Mononuclear cell (primary cell): ENCODE measurements around the gene PDE10A. TPM values are rescaled to one million over a fixed set of nuclear protein-coding genes. Genes with fewer than 3 reads are reported as not detected.

Experiments
- H3K27me3 ChIP-seq: 2 replicates; pipeline ENCODE4 v1.6.0; 2011; ENCODE audit warnings: low read length, control low read depth; ENCODE audit not compliant: insufficient read depth
- H3K4me1 ChIP-seq: 2 replicates; pipeline ENCODE4 v1.5.1; 2011; ENCODE audit warnings: mild to moderate bottlenecking, low read length, control low read depth; ENCODE audit not compliant: insufficient read depth
- H3K4me3 ChIP-seq: 2 replicates; pipeline ENCODE4 v1.5.1; 2011; ENCODE audit warnings: mild to moderate bottlenecking, low read length, moderate library complexity
- H3K9me3 ChIP-seq: 2 replicates; pipeline ENCODE4 v1.5.1; 2011; ENCODE audit warnings: low read depth, mild to moderate bottlenecking, control low read depth, low read length
- total RNA-seq: library from RNA; depleted of rRNA; stranded (reverse); fragments of >200 nt; gene quantifications from one replicate; pipeline ENCODE4 v1.2.3, GENCODE V29; 2012

The PDE10A gene
- total RNA-seq, 1 donor = 0.10 TPM

- H3K27me3 ChIP-seq = no peaks in the 10 kb centered on the region
- no peaks in the 10 kb centered on the region for H3K9me3 ChIP-seq
- H3K4me1 ChIP-seq = no peaks in the 10 kb centered on the region
- H3K4me3 ChIP-seq = no peak overlapping the region
Observed at GRCh38 chr6:165686596-165687365, 23.7 kb upstream of the PDE10A start.

GRCh38 chr6:165685302-165685701, 22.3 kb upstream of the PDE10A start:
- Histone ChIP-seq H3K4me3 (no peak overlapping the region), H3K4me1 (no peaks in the 10 kb centered on the region), H3K27me3 (no peaks in the 10 kb centered on the region), H3K9me3 (no peaks in the 10 kb centered on the region)

- no peaks in the 10 kb centered on the region for H3K9me3 ChIP-seq
- no peak overlapping the region for H3K4me3 ChIP-seq
- no peaks in the 10 kb centered on the region for H3K27me3 ChIP-seq
- no peaks in the 10 kb centered on the region for H3K4me1 ChIP-seq
Observed at GRCh38 chr6:165684333-165684732, 21.3 kb upstream of the PDE10A start.

- H3K27me3 ChIP-seq = no peaks in the 10 kb centered on the region
- no peak overlapping the region for H3K4me3 ChIP-seq
- no peaks in the 10 kb centered on the region for H3K9me3 ChIP-seq
- no peaks in the 10 kb centered on the region for H3K4me1 ChIP-seq
Observed at GRCh38 chr6:165680975-165681374, 17.9 kb upstream of the PDE10A start.

- Histone ChIP-seq H3K27me3 (no peaks in the 10 kb centered on the region), H3K4me1 (no peaks in the 10 kb centered on the region), H3K9me3 (no peaks in the 10 kb centered on the region), H3K4me3 (no peak overlapping the region)
Observed at GRCh38 chr6:165679326-165679725, 16.3 kb upstream of the PDE10A start.

- H3K27me3 ChIP-seq = no peaks in the 10 kb centered on the region
- H3K4me1 ChIP-seq = no peaks in the 10 kb centered on the region
- H3K9me3 ChIP-seq = no peaks in the 10 kb centered on the region
- no peak overlapping the region for H3K4me3 ChIP-seq
Observed at GRCh38 chr6:165678904-165679303, 15.9 kb upstream of the PDE10A start.

GRCh38 chr6:165678429-165678828, 15.4 kb upstream of the PDE10A start:
- Histone ChIP-seq H3K27me3 (no peaks in the 10 kb centered on the region), H3K9me3 (no peaks in the 10 kb centered on the region), H3K4me3 (no peak overlapping the region), H3K4me1 (no peaks in the 10 kb centered on the region)

- Histone ChIP-seq H3K4me3 (no peak overlapping the region), H3K4me1 (no peaks in the 10 kb centered on the region), H3K9me3 (no peaks in the 10 kb centered on the region), H3K27me3 (no peaks in the 10 kb centered on the region)
Observed at GRCh38 chr6:165677091-165677490, 14.1 kb upstream of the PDE10A start.

- Histone ChIP-seq H3K9me3 (no peaks in the 10 kb centered on the region), H3K4me3 (no peak overlapping the region), H3K27me3 (no peaks in the 10 kb centered on the region), H3K4me1 (no peaks in the 10 kb centered on the region)
Observed at GRCh38 chr6:165676435-165677068, 13.5 kb upstream of the PDE10A start.

- no peaks in the 10 kb centered on the region for H3K9me3 ChIP-seq
- H3K4me1 ChIP-seq = no peaks in the 10 kb centered on the region
- no peaks in the 10 kb centered on the region for H3K27me3 ChIP-seq
- H3K4me3 ChIP-seq = no peak overlapping the region
Observed at GRCh38 chr6:165675120-165675519, 12.1 kb upstream of the PDE10A start.

GRCh38 chr6:165674155-165675029, 11.4 kb upstream of the PDE10A start:
- Histone ChIP-seq H3K4me3 (no peak overlapping the region), H3K9me3 (no peaks in the 10 kb centered on the region), H3K4me1 (no peaks in the 10 kb centered on the region), H3K27me3 (no peaks in the 10 kb centered on the region)

GRCh38 chr6:165671222-165671768, 8.3 kb upstream of the PDE10A start:
- Histone ChIP-seq H3K4me1 (no peaks in the 10 kb centered on the region), H3K9me3 (no peaks in the 10 kb centered on the region), H3K27me3 (peaks cover 6% of the 10 kb centered on the region), H3K4me3 (no peak overlapping the region)

- Histone ChIP-seq H3K9me3 (no peaks in the 10 kb centered on the region), H3K27me3 (peaks cover 30% of the 10 kb centered on the region), H3K4me3 (no peak overlapping the region), H3K4me1 (no peaks in the 10 kb centered on the region)
Observed at GRCh38 chr6:165668951-165669350, 5.9 kb upstream of the PDE10A start.

- Histone ChIP-seq H3K27me3 (peaks cover 38% of the 10 kb centered on the region), H3K4me1 (no peaks in the 10 kb centered on the region), H3K9me3 (no peaks in the 10 kb centered on the region), H3K4me3 (no peak overlapping the region)
Observed at GRCh38 chr6:165665384-165665672, 2.3 kb upstream of the PDE10A start.
